Measurements from ENCODE around the gene DHCR7.

The DHCR7 gene

DNA sequence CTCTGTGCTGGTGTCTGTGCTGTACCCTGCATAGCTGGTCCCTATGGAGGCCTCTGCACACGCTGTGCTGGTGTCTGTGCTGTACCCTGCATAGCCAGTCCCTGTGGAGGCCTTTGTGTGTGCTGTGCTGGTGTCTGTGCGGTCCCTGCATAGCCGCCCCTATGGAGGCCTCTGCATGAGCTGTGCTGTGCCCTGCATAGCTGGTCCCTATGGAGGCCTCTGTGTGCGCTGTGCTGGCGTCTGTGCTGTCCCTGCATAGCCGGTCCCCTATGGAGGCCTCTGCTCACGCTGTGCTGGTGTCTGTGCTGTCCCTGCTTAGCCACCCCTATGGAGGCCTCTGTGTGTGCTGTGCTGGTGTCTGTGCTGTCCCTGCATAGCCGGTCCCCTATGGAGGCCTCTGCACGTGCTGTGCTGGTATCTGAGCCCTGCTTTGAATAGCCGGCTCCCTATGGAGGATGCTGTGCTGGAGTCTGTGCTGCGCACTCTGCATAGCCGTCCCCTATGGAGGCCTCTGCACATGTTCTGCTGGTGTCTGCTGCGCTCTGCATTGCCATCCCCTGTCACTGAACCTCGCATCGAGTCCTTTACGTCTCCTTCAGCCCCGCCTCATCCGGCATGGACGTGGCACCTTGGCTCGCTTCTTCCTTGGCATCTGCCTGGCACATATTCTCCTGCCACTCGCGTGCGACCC, 11.0 kb upstream of the DHCR7 start:
- in situ Hi-C loops (cut with MboI; ENCODE audit: low sequenced_read_pairs), result no loop called here

DNA sequence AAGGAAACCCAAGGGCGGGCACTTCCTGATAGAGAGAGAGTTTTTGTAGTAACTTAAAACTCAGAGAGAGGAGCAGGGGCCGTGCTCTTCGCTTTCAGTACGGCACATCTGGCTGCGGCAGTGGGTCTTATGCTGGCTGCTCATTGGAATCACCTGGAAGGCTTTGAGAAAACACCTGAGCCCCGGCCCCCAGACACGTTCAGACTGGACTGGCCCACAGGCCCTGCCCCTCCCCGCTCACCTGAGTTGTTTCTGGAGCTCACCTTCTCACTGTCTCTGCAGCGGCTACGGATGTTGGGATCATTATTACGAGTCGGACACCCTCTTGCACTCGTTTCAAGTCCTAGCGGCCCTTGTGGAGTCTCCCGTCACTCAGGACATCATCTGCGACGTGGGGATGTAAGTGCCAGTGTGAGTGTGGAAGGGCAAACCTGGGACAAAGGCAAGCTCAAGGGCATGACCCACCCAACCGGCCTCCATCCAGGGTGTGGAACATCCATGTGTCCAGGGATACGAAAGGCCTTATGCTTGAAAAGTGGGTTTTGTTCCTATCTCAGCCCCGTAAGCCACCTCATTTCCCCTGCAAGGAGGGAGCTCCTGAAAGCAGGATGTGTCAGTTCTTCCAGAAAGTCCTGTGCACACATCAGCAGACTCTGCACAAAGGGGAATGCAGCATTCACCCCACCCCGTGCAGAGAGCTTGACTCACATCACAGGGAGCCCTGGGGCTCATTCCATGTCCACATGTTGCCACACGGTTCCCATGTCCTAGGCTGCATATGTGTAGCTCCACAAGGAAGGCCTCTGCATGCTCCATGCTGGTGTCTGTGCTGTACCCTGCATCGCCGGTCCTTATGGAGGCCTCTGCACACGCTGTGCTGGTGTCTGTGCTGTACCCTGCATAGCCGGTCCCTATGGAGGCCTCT, 10.2 kb upstream of the DHCR7 start:
- in situ Hi-C loops (cut with MboI; ENCODE audit: low sequenced_read_pairs), result no loop called here

DNA sequence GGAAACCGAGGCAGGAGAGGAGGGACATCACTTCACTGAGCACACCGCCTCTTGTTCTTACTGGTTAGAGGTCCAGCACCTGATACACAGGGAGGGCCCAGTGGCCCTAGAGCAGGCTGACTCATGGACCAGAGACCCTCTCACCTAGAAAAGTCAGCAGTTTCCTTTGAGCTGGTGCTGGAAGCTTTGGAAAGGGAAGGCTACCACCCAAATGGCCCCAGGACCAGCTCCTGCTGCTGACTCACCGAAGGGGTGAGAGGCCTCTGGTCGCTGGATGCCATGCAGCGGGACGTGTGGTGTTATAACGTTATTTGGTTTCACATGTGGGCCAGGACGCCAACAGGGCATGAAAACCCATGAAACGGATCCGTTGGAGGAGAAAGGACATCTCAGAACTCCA, 8.6 kb upstream of the DHCR7 start:
- in situ Hi-C loops (cut with MboI; ENCODE audit: low sequenced_read_pairs), result no loop called here

DNA sequence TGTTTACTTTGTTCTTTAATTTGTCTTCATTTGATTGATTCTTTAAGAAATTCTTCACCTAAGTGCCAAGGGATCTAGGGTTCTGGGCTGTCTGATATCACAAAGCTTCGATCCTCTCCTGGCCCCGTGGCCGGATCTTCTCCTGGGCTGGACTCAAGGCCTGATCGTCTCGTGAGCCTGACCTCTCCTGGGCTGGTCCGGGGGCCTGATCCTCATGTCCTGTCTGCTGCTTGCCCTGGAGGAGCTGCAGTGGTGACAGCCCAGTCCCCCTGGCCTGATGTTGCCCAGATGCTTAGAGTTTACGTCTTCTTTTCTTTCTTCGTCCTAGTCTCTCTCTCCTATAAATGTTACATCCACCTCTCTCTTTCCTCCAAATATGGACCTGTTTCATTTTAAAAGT, 8.1 kb upstream of the DHCR7 start:
- in situ Hi-C loops (cut with MboI; ENCODE audit: low sequenced_read_pairs), result no loop called here

DNA sequence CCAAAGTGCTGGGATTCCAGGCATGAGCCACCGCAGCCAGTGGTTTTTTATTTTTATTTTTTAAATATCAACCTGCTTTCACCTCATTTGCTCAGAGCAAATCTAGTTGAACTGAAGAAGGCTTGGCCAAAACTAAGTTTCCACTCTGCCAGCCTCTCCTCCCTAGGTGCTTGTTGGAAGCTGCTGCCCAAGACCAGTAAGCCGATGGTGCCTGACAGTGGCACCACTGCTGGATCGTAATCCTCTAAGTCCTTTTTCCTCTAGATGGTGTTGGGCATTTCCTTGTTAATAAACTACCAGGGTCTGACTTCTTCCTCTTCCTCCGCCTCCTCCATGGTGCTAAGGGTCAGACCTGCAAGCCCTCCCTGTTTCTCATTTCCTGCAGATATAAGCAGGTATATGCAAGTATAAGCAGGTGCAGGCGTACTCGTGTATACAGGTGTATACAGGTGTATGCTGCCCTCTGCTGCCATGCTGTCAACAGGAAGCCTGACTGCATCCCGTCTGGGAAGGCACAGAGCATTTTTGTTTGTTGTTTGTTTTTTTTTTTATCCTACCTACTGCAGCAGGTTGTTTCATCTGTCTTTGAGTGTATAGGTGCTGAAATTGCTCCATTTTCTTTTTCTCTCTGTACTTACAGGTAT, 6.4 kb upstream of the DHCR7 start:
- in situ Hi-C loops (cut with MboI; ENCODE audit: low sequenced_read_pairs), result no loop called here

DNA sequence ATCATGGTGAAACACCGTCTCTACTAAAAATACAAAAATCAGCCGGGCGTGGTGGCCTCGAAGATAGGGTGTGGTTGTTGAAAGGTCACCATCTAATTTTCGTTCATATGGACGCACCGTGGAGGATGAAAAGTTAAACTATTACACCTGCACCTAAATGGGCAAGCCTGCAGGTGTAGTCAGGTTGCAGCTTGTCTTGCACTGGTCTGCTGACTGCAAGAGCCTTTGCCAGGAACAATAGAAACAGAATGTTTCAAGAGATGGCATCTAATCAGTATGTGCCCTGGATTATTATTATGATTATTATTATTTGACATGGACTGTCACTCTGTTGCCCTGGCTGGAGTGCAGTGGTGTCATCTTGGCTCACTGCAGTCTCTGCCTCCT, 5.7 kb upstream of the DHCR7 start:
- in situ Hi-C loops (cut with MboI; ENCODE audit: low sequenced_read_pairs), result no loop called here

DNA sequence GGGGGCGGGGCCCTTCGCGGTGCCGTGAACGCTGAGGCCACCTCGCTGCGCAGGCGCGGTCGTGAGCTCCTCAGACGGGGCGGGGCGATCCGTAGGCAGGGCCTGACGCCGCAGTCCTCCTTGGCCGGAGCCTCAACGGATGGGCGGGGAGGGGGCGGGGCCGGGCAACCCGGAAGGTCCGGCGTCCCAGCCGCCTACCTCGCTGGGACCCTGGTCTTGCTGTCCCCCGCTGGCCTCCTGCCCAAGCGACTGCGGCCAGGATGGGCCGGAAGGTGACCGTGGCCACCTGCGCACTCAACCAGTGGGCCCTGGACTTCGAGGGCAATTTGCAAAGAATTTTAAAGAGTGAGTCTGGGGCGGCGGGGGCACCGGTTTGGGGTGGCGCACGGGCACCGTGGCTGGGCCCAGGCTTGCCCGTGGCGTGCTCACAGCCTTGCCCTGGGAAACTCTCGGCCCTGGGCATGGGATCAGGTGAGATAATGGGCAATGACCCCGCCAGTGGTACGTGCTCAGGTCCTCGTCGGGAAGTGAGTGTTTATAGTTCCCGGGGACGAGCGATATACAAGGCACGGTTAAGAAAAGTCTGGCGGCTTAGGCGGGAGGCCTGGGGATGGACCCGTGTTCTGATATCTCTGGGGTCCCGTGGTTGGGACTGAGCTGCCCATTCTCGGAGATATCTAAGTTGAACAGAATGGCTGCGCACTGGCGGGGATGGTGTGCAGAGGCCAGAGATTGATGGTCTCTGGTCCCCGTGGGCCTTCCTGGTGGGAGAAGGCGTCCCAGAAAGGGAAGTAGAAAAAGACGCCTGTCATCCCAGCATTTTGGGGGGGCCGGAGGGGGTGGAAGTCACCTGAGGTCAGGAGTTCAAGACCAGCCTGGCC, 5.1 kb upstream of the DHCR7 start, which contains the start of gene NADSYN1:
Gene NADSYN1 (plus strand): TSS at position 167 of the 881 bp plus-strand sequence. CDS start 94 bp downstream, at position 261.
- in situ Hi-C loops (cut with MboI; ENCODE audit: low sequenced_read_pairs), result no loop called here

DNA sequence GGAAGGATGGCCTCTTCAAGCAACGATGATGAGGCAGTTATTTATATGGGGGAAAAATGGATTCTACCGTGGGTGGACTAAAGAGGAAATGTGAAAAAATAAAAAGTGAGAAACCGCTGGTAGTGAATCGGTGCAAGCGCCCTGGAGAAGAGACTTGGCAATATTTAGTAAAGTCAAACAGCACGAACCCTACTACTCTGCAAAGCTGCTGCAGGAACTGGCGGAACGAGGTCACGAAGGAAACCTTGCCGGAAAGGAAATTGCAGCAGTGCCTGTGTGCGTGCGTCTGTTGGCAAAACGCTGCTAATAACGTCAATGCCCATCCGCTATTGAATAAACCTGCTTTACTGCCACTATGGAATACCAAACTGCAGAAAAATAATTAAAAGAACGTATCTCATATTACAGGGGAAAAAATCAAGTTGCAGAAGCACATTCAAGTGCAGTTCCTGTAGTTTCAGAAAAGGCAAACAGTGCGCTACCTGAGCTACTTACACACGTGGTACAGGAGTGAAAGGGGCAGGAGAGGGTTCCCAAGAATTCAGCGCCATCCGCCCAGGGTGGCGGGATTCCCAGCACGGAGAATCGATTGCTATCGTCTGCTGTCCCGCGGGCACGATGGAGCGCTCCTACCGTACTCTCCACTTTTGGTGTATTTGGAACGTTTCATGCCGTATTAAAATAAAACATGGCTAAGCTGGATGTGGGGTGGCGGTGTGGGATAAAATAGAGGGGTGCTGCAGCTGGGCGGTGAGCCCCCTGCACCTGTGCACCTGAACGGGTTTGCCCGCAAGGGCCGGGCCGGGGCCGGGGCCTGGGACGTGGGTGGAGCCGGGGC, 4.2 kb upstream of the DHCR7 start:
- in situ Hi-C loops (cut with MboI; ENCODE audit: low sequenced_read_pairs), result no loop called here

DNA sequence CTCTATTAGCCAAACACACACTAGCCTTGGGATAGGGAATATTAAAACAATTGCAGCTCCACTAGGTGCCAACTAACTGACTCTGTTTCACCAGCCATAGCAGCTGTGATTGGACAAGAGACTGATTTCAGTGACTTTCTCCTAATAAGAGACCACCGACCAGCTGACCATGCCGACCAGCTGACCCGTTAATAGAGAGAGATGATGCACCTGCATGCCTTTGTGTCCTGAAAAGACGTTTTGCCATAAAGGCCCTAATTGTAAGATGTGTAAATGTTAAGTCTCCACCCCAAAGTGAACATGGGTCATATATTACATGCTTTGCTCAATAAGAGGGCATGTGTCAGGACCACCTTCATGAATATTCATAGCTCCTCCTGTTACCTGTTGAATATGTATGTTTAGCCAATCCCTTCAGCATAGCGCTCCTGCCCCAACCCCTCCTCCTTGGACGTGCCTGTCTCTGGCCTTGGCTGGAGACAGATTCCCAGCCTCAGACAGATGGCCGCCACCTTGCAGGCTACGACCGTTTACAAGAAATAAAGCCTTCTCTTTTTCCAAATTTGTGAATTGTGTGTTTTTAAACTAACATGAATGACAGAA, 3.5 kb upstream of the DHCR7 start:
- in situ Hi-C loops (cut with MboI; ENCODE audit: low sequenced_read_pairs), result no loop called here

DNA sequence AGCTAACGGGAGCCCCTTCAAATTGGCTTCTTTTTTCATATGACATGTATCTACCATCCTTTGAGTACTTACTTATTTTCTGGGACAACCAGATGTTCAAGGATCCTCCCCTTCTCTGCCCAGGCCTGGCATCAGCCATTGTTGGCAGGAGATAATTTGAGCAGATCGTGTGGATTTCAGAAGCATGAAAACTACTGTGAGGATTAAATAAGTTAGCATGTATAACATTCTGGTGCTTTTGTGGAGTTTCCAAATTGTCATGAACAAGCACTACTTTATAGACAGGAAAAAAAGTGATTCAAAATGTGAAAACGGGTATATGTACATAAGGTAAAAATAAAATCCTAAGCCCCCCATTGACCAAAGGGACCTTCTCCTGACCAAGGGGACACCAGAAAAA, 2.7 kb upstream of the DHCR7 start:
- in situ Hi-C loops (cut with MboI; ENCODE audit: low sequenced_read_pairs), result no loop called here

DNA sequence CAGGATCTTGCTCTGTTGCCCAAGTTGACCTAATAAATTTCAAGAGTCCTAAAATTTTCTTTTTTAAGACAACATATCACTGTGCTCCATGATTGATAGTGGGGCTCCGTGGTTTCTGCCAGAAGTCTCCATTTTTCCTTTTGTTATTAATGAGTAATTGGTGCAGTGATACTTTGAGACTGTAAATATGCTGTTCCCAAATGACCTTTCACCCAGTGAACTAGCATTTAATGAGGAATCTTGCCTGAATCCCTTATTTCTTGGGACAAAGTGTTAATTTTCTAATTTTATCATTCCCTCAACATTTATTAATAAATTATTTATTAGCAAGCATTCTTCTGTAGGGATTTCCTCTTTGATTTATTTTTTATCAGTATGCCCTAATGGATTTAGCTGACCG, 2.3 kb upstream of the DHCR7 start:
- in situ Hi-C loops (cut with MboI; ENCODE audit: low sequenced_read_pairs), result no loop called here

DNA sequence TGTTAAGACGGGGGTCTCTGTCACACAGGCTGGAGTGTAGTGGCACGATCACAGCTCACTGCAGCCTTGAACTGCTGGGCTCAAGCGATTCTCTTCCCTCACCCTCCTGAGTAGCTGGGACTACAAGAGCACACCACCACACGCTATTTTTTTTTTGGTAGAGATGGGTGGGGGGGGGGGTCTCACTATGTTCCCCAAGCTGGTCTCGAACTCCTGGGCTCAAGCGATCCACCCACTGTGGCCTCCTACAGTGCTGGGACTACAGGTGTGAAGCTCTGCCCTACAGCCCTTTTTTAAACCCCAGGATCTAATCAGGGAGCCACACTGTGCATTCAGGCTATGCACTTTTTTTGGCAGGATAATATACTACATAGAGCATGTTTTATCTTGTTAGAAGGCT, 1.4 kb upstream of the DHCR7 start:
- in situ Hi-C loops (cut with MboI; ENCODE audit: low sequenced_read_pairs), result no loop called here

DNA sequence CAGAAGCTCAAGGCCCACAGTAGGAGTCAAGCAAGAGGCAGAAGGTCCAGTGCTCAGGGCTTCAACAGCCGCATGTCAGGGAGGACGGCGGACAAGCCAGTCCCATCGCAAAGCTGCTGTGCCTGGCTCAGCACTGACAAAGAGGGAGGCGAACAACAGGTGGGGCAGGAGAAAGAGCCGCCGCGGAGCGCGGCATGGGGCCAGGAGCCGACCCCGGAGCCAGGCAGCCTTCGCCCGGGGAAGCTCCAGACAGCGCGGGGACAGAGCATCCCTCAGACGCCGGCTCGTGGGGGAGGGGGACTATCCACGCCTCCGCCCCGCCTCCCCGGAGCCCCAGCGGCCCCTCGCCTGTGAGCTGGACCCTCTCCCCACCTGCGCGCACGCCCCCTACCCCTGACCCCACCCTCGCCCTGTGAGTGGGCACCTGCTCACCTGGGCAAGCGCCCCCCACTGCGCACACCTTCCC, 369 bp downstream of the DHCR7 start:
- in situ Hi-C loops (cut with MboI; ENCODE audit: low sequenced_read_pairs), result no loop called here

DNA sequence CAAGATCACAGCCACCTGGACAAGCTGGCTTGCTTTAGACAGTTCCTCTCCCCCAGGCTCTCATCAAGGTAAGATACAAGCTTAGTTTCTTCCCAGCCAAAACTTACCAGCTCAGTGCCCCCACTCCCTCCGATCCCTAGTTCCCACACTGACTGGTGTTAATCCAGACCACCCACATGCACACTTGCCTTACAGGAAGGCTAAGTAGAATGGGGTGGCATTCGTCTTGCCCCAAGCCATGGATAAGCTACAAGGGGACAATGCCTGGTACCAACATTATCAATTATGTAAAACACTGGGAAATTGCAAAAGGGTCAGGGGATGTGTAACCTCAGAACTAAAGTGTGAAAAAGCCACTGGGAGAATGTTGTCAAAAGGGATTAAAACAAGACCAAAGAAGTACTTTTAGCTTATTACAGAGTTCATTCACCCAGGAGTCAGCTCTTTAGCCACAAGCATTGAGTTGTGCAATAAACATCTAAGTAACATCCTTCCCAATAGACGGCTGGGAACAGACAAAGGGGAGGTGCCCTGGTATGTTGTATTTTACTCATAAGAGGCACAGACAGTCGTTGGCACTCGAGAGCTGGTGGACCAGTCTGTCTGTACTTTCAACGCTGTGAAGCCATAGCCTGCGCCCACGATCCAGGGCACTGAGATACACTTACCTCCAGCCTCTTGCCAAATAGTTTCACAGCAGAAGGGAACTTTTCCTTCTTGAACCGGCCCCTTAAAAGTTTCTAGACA, 1.1 kb downstream of the DHCR7 start:
- in situ Hi-C loops (cut with MboI; ENCODE audit: low sequenced_read_pairs), result no loop called here

DNA sequence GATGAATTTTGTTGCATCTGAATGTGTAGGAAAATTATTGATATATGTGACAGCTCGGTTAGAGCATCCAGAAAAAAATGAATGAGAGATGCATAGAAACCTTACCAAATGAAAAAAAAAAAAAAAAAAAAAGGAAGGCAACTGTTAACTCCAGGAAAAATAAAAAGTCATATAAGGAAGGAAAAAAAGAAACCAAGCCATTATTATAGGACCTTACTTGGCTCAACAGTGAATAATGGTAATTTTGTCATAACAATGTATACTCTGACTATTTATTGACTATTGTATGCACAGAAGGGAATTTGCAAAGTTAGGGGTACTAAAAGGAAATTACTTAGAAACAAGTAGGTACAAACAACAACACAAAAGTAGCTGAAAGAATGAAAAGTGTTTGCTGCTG, 2.0 kb downstream of the DHCR7 start:
- in situ Hi-C loops (cut with MboI; ENCODE audit: low sequenced_read_pairs), result no loop called here

DNA sequence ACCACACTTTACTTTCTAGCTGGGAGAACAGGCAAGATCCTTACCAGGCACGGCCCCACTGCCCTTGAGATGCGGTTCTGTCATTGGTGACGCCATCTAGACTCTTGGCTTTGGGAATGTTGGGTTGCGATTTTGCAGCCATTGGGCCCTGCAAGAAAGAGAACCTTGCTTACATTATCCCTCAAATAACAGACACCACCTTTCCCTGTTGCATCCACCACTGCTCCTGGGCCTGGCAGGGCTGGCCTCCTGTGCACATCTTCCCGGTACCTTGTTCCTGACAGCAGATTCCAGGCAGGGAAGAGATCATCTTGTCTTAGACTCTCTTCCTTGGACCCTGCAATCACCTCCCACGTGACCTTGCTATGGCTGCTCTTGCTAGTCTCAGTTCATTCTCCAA, 3.4 kb downstream of the DHCR7 start:
- in situ Hi-C loops (cut with MboI; ENCODE audit: low sequenced_read_pairs), result no loop called here

DNA sequence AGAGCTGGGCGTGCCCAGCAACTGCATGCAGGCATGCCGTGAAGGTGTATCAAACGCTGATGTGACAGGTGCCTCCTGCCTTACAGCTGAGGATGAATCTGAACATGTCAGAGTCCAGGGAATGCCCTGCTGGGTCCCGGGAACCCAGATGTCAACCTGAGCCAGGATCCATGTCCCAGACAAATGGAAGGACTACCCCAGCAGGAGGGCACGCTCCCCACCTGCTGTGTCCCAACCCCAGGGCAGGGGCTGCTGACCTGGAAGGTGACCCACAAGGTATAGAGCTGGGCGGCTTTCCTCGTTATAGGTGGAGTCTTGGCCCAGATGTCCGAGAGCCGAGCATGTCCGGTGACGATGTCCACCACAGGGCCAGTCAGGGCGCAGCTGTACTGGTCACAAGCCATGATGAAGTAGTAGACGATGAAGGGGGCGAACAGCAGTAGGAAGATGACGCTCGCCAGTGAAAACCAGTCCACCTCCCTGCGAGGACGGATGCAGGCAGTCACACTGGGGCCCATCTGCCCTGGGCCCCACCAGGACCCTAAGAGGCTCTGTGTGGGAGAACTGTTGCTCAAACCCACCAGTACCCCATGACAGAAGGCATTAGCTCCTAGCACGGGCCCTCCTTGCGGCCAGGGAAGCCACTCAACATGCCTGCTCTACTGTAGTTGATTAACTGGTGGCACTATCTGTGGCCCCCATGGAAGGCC, 4.3 kb downstream of the DHCR7 start:
- in situ Hi-C loops (cut with MboI; ENCODE audit: low sequenced_read_pairs), result no loop called here

DNA sequence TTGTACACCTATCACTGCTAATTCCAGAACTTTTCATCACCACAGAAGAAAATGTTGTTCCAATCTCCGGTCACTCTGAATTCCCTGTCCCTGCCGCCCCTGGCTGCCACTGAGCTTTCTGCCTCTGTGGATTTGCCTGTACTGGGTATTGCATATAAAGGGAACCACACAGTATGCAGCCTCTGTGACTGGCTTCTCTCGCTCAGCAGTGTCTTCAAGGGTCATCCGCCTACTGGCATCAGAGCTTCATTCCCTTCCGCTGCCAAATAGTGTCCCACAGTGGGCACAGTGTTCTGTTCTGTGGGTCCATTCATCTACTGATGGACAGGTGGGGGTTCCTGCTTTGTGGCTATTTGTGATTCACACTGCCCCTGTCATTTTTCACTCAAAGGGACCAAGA, 5.3 kb downstream of the DHCR7 start:
- in situ Hi-C loops (cut with MboI; ENCODE audit: low sequenced_read_pairs), result no loop called here
